HG03025 (cell line): ENCODE data around the gene SCNN1A.

Experiments
- ATAC-seq: cut with Tn5 transposase; IDR thresholded peaks from one replicate; pipeline ENCODE4 v1.9.1; 2021; ENCODE audit warnings: mild to moderate bottlenecking, moderate library complexity; ENCODE audit not compliant: unreplicated experiment, low FRiP score

The SCNN1A gene

DNA sequence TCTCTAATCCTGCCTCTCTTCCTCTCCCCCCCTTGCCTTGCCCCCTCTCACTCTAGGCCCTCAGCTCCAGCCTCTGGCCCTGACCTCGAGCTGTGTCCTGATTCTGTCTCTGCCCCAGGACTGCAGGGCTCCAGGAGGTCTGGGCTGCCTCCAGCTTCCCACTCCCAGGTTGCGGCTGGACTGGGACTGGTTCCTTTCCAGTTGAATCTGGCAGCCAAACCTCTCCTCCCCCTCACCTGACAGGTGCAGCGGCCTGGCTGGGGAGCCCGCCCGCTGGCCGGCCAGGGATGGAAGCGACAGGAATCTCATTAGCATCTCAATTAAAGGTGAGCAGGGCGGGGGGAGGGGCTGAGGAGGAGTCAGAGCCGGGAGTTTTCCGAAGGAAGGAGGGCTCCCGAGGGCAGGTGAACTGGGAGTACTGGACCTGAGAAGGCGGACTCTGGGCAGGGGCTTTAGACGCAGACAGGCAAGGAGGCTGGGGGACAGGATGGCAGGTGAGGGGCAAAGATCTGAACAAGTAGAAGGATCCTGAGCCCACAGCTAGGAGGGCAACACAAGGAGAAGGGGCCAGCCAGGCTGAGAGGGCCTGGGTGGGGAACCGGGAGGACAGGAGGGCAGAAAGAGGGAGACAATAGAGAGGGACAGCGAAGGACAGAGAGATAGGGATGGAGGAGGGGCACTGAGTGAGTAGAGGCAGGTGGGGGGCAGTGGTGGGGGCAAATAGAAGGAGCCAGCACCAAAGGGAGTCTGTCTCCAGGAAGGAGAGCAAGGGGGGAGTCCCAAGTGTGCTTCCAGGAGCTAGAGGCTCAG, at the start of gene SCNN1A:
Gene SCNN1A, minus strand, starts transcription at position 295 of the 810 bp plus-strand sequence. CDS start 780 bp downstream, outside the sequence.
- ATAC-seq, result no peak

- ATAC-seq, result no peak
Observed at GRCh38 chr12:6424866-6425265, 49.5 kb upstream of the SCNN1A start.

- ATAC-seq, result no peak
Observed at GRCh38 chr12:6424008-6424347, 48.6 kb upstream of the SCNN1A start.

GRCh38 chr12:6423267-6424007, 48.1 kb upstream of the SCNN1A start:
- no peak for ATAC-seq

DNA sequence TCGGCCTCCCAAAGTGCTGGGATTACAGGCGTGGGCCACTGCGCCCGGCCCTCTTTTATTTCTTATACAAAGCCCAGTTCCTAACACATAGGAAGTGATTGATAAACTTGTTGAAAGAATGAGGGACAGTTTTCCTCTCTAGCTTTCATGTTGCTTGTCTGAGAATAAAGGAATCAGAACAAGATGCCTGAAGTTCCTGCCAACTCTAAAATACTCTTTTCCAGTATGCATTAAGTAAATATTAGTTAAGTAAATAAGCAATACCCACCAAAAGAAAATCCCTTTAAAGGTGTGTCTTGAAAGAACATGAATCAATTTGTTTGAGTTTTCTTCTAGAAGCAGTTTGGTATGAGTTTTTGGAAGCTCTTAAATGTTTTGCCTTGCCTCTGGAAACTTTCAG, 45.0 kb upstream of the SCNN1A start:
- no peak for ATAC-seq

DNA sequence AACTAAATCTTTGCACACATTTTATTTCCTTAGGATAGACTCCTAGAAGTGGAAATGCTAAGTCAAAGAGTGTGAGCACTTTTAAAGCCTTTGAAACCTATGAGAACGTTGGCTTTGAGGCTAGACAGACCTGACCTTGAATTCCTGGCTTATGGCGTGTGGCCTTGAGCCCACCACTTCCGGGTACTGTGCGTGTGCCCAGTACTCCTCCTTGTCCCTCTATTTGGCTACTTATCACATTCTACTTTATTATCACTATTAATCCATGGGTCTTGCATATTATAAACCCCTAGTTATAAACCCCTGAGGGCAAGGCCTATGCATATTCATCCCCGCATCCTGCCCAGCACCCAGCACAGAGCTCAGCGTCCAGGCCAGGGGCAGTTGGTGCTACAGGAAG, 43.4 kb upstream of the SCNN1A start:
- no peak for ATAC-seq

DNA sequence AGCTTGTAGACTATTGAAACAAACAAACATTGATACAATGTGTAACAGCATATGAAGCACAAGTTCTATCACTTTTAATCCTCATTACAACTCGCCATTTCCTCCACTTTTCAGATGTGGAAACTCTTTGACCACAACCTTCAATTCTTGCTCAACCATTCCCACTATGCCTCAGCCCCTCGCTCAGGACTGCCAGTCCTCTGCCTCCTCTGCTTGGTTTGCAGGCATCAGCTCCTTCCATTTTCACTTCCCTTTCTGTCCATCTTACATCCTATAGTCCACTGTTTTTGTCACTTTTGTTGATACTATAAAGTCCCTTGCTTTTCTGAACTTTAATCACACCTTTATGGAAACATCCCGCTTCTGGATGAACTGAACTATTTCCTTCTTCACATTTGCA, 41.2 kb upstream of the SCNN1A start:
- no peak for ATAC-seq

DNA sequence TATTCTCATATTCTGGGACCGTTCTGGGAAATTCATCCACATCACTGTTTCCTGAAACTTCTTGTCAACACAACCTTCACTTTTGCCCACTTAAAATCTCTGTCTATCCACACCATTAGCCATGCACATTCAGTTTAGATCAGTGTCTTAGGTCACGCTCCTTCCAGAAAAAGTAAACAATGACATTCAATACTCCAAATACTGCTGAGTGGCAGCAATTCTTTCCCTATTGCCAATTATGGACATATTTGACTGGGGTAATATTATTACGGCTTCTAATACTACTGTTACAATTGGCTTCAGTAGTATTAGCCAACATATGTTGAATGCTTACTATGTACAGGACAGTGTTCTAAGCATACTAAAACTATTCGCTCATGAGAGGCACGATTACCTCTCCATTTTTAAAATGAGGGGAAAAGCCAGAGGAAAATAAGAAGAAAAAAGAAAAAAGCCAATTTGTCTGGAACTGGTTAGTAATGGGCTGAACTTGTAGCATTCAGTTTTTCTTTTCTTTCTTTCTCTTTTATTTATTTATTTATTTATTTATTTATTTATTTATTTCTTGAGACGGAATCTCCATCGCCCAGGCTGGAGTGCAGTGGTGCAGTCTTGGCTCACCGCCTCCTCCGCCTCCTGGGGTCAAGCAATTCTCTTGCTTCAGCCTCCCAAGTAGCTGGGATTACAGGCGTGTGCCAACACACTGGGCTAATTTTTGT, 32.0 kb upstream of the SCNN1A start:
- ATAC-seq, result no peak

DNA sequence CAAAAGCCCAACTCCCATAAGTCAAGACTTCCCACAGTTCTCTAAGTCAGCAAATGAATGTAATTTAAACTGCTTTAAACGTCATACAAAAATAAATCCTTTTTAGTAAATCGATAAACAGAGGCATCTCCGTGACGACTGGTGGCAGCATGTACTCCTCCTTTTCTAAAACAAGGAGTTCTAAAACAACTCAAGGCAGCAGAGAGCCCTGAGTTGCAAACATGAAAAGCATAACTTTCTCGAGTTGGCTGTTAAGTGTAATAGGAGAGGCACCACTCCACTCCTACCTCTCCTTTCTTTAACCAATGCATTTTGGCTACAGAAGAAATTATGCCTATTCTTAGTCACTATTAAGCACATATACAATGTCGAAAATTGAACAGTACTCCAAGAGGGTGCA, 30.6 kb upstream of the SCNN1A start:
- ATAC-seq, result no peak

DNA sequence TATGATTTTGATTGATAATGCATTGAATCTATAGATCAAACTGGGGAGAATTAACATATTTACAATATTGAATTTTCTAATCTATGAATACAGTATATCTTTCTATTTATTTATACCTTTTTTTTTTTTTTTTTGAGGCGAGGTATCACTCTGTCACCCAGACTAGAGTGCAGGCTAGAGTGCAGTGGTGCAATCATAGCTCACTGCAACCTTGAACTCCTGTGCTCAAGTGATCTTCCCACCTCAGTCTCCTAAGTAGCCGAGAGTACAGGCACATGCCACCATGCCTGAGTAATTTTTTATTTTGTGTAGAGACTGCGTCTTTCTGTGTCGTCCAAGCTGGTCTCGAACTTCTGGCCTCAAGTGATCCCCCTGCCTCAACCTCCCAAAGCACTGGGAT, 29.0 kb upstream of the SCNN1A start:
- no peak for ATAC-seq

DNA sequence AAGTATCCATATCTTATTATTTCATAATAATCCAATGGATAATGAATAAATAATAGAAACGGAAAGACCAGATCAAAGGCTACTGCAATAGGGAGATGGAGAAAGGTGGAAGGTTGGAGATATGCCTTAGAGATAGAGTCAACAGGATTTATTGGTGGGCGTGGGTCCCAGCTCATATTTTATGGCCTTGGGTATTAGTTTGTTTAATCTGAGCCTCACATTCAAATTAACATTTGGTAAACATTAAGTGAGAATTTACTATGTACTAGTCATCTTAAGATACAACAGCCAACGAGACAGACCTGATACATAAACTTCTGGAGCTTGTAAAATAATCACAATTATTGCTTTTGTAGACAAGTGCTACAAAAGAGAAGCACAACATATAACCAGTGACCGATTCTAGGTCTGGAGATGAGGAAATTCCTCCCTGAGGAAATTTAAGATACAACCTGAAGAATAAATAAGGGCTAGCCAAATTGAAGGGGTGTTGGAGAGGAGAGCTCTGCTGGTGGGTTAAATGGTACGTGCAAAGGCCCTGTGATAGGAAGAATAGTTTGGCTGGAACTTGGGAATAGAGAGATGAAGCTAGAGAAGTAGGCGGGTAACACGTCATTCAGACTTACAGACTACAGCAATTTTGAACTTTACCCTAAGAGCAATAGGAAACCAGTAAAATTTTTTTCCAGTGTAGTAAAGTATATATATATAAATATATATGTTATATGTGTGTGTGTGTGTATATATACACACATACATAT, 24.7 kb upstream of the SCNN1A start:
- no peak for ATAC-seq

GRCh38 chr12:6396031-6396430, 20.7 kb upstream of the SCNN1A start:
- ATAC-seq, result no peak

DNA sequence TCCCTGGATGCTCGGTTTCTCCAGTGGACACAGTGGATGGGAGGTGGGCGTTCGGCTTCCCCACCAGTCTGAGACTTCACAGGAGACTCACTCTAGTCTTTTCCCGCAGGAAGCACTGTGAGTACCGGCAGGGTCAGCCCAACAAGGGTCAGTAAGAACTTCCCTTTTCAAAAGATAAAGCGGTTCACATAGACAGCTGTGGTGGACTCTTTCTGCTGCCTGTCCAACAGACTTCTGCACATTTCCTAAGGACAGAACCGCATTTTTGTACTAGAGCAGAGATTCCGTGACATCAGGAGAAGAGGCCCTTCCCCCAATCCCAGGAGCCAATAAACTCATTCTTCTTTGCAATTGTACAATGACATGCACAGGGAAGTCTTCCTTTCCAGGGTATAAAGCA, 19.0 kb upstream of the SCNN1A start:
- no peak for ATAC-seq

DNA sequence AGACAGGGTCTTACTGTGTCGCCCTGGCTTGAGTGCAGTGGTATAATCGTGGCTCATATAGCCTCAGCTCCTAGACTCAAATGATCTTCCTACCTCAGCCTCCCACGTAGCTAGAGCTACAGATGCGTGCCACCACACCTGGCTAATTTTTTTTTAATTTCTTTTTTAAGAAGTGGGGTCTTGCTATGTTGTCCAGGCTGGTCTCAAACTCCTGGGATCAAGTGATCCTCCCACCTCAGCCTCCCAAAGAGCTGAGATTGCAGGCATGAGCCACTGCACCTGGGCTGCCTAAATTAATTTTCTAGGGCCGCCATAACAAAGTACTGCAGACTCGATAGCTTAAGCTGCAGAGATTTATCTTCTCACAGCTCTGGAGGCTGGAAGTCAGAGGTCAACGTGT, 17.7 kb upstream of the SCNN1A start:
- no peak for ATAC-seq

DNA sequence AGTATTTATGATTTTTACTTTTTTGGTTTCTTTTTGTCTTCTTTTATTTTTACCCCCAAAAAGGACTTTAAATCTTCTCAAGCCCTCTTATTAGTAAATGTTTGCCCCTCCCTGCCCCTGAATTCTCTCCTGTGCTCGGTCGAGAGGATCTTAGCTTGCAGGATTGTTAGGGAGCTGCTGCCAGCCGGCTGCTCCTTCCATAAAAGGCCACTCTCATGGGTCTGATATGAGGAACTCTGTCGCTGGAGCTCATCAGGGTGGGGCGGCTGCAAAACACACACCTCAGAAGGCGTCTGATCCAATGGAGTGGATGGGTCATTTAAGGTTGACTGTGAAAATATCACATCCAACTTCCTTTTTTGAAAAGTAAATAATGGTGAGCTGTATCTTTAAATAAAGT, 17.1 kb upstream of the SCNN1A start:
- ATAC-seq, result no peak

DNA sequence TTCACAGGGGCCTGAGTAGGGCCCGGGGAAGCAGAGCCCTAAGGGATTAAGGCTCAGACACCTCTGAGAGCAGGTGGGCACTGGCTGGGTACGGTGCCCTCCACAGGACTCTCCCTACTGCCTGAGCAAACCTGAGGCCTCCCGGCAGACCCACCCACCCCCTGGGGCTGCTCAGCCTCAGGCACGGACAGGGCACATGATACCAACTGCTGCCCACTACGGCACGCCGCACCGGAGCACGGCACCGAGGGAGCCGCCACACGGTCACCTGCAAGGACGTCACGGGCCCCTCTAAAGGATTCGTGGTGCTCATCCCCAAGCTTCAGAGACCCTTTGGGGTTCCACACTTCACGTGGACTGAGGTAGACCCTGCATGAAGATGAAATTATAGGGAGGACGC, 15.7 kb upstream of the SCNN1A start:
- ATAC-seq, result no peak

GRCh38 chr12:6390084-6390799, 14.9 kb upstream of the SCNN1A start:
- no peak for ATAC-seq

GRCh38 chr12:6387541-6387940, 12.2 kb upstream of the SCNN1A start:
- ATAC-seq, result no peak

- ATAC-seq, result no peak
Observed at GRCh38 chr12:6386491-6386890, 11.1 kb upstream of the SCNN1A start.

DNA sequence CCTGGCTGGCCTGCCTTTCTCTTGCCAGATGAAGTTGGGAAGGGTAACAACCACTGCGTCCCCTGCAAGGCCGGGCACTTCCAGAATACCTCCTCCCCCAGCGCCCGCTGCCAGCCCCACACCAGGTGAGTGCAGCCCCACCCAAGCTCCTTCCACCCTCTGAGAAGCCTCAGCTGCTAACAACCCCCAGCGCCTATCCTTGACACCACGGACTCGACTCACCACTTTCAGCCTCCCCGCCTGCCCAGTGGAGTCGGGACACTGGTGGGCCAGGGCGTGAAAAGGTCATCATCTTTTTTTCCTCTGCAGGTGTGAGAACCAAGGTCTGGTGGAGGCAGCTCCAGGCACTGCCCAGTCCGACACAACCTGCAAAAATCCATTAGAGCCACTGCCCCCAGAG, 10.7 kb upstream of the SCNN1A start:
- no peak for ATAC-seq
